Measurements from ENCODE around the gene ADORA2A. TPM values are rescaled to one million over a fixed set of nuclear protein-coding genes. Genes with fewer than 3 reads are reported as not detected.

The ADORA2A gene
- total and polyA plus RNA-seq, 9 donors = 0.57 to 5.0 (median 2.7) TPM

DNA sequence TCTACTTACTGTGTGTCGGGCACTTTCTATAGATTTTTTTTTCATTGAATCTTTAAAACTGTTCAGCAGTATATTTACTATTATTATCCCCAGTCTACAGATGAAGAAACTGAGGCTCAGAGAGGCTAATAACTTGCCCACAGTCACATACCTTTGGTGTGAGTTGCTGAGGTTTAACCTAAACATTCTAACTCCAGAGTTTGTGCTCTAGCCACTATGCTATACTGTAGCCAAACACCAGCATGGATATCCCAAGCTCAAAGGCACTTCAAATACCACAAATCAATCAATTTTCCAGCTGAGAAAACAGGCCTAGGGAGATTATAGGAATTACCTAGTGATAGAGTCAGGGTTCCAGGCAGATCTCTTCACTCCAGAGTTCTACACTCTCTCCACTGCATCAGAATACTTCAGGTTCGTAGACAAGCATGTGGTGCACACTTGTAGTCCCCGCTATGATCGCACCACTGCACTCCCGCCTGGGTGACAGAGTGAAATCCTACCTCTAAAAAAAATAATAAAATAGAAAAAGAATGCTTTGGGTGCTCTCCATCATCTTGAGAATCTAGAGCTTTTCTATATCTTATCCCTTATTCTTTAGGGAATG is 47.4 kb downstream of the ADORA2A start:
- Histone ChIP-seq H3K4me1 (ENCODE audit: insufficient read depth) (peaks cover 7% of the 10 kb centered on the region), H3K4me3 (no peak overlapping the region), H3K27ac (no peak overlapping the region), H3K27me3 (no peaks in the 10 kb centered on the region), H3K36me3 (no peaks in the 10 kb centered on the region), H3K9me3 (no peaks in the 10 kb centered on the region)
- WGBS, 3 donors = 71 to 78% (median 75%) methylated on average over 5 of the region's 5 CpGs
- no peak for DNase-seq
- intact Hi-C loops (cut with DNase I) = no loop called here
- TF ChIP-seq CTCF (IDR thresholded peaks at IDR 0.05) (no peak), POLR2A (IDR thresholded peaks at IDR 0.05) (no peak), EP300 (IDR thresholded peaks at IDR 0.05) (no peak)

- WGBS, 3 donors = 65 to 72% (median 66%) methylated on average over 1 of the region's 1 CpG
- intact Hi-C loops (cut with DNase I) = no loop called here
- Histone ChIP-seq H3K9me3 (no peaks in the 10 kb centered on the region), H3K27me3 (no peaks in the 10 kb centered on the region), H3K36me3 (no peaks in the 10 kb centered on the region), H3K4me1 (ENCODE audit: insufficient read depth) (no peaks in the 10 kb centered on the region), H3K27ac (no peak overlapping the region), H3K4me3 (no peak overlapping the region)
- TF ChIP-seq CTCF (IDR thresholded peaks at IDR 0.05) = no peak
- TF ChIP-seq POLR2A (IDR thresholded peaks at IDR 0.05) = no peak
- DNase-seq = no peak
These were observed 54.2 kb downstream of the ADORA2A start for GRCh38 chr22:24481641-24482040.

- Histone ChIP-seq H3K9me3 (no peaks in the 10 kb centered on the region), H3K4me3 (no peak overlapping the region), H3K27ac (no peak overlapping the region), H3K27me3 (no peaks in the 10 kb centered on the region), H3K36me3 (no peaks in the 10 kb centered on the region), H3K4me1 (ENCODE audit: insufficient read depth) (no peaks in the 10 kb centered on the region)
- intact Hi-C loops (cut with DNase I) = no loop called here
- no peak for DNase-seq
- 21 to 30% (median 28%) methylated on average over 3 of the region's 3 CpGs for WGBS, 3 donors
- TF ChIP-seq CTCF (IDR thresholded peaks at IDR 0.05) (no peak), POLR2A (IDR thresholded peaks at IDR 0.05) (no peak), EP300 (IDR thresholded peaks at IDR 0.05) (no peak)
These were observed 55.2 kb downstream of the ADORA2A start for GRCh38 chr22:24482575-24482974.

DNA sequence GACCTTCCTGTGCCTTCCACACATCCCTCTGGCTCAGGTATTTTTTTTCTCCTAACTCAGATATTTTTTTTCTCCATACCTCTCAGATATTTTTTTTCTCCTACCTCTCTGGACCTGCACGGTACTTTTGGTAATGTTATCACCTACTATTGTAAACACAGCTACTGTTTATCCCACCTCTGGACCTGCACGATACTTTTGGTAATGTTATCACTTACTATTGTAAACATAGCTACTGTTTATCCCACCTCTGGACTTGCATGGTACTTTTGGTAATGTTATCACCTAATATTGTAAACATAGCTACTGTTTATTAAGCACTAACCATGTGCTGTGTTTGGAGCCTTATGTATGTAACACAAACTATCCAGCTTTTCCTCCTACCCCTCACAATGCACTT is 55.6 kb downstream of the ADORA2A start:
- WGBS, 3 donors = 17 to 50% (median 27%) methylated on average over 2 of the region's 2 CpGs
- DNase-seq = no peak
- H3K27ac ChIP-seq = no peak overlapping the region
- H3K4me1 ChIP-seq (ENCODE audit: insufficient read depth) = no peaks in the 10 kb centered on the region
- no peaks in the 10 kb centered on the region for H3K9me3 ChIP-seq
- H3K36me3 ChIP-seq = no peaks in the 10 kb centered on the region
- no peak overlapping the region for H3K4me3 ChIP-seq
- no peaks in the 10 kb centered on the region for H3K27me3 ChIP-seq
- intact Hi-C loops (cut with DNase I) = no loop called here
- no peak for TF ChIP-seq CTCF (IDR thresholded peaks at IDR 0.05)
- TF ChIP-seq POLR2A (IDR thresholded peaks at IDR 0.05) = no peak
- TF ChIP-seq EP300 (IDR thresholded peaks at IDR 0.05) = no peak

All from ovary (tissue), 9 donors.